ENCODE measurements around the gene SHISAL1. TPM values are rescaled to one million over a fixed set of nuclear protein-coding genes. Genes with fewer than 3 reads are reported as not detected.

SHISAL1 gene
- total RNA-seq, 1 experiment from 2014 or later: not detected

DNA sequence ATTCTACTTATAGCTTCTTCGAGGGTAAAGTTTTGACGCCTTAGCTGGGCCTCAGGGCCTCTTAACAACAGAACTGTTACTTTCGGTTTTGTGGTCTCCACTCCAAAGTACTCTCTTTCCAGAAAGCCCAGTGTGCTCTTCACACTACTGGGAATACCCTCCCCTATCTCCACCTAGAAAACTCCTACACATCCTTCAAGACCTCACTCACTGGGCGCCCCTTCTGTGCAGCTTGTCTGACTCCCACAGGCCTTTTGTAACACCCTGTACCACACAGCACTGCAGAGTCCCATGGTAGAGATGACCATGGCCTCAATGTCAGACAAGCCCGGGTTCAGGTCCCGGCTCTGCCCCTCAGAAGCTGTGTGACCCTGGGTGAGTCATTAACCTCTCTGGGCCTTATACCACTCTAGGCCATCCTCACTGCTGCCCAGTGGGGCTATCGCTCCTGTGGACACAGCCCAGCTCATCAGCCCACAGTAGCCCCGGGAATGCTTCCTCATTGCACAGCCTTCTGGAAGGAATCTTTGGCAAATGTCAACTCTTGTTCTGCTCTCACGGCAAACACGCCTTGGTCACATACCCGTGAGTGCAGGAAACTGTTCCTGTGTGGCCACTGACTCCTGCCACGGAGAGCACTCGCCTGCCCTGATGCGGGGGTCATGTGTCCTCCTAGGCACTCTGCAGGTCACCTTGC is 51.4 kb downstream of the SHISAL1 start:
- intact Hi-C loops (cut with micrococcal nuclease; ENCODE audit: unreplicated experiment): no loop called here
- Mint-ChIP-seq H3K36me3 (ENCODE audit: insufficient read depth, unreplicated experiment) (peaks cover 4% of the 10 kb centered on the region), H3K27me3 (ENCODE audit: unreplicated experiment) (peaks cover 17% of the 10 kb centered on the region), H3K4me1 (ENCODE audit: low read depth, unreplicated experiment) (no peaks in the 10 kb centered on the region), H3K9me3 (ENCODE audit: low read depth, unreplicated experiment) (no peaks in the 10 kb centered on the region), H3K4me3 (ENCODE audit: low read depth, unreplicated experiment) (no peak overlapping the region), H3K27ac (ENCODE audit: unreplicated experiment) (no peak overlapping the region)
- TF ChIP-seq, protein P1, sequence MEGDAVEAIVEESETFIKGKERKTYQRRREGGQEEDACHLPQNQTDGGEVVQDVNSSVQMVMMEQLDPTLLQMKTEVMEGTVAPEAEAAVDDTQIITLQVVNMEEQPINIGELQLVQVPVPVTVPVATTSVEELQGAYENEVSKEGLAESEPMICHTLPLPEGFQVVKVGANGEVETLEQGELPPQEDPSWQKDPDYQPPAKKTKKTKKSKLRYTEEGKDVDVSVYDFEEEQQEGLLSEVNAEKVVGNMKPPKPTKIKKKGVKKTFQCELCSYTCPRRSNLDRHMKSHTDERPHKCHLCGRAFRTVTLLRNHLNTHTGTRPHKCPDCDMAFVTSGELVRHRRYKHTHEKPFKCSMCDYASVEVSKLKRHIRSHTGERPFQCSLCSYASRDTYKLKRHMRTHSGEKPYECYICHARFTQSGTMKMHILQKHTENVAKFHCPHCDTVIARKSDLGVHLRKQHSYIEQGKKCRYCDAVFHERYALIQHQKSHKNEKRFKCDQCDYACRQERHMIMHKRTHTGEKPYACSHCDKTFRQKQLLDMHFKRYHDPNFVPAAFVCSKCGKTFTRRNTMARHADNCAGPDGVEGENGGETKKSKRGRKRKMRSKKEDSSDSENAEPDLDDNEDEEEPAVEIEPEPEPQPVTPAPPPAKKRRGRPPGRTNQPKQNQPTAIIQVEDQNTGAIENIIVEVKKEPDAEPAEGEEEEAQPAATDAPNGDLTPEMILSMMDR (IDR thresholded peaks at IDR 0.05; ENCODE audit: unreplicated experiment): no peak
- BruUV-seq (replicated peaks): no TSS peak
- no peak for DNase-seq
- CTCF ChIA-PET: no interaction called here

DNA sequence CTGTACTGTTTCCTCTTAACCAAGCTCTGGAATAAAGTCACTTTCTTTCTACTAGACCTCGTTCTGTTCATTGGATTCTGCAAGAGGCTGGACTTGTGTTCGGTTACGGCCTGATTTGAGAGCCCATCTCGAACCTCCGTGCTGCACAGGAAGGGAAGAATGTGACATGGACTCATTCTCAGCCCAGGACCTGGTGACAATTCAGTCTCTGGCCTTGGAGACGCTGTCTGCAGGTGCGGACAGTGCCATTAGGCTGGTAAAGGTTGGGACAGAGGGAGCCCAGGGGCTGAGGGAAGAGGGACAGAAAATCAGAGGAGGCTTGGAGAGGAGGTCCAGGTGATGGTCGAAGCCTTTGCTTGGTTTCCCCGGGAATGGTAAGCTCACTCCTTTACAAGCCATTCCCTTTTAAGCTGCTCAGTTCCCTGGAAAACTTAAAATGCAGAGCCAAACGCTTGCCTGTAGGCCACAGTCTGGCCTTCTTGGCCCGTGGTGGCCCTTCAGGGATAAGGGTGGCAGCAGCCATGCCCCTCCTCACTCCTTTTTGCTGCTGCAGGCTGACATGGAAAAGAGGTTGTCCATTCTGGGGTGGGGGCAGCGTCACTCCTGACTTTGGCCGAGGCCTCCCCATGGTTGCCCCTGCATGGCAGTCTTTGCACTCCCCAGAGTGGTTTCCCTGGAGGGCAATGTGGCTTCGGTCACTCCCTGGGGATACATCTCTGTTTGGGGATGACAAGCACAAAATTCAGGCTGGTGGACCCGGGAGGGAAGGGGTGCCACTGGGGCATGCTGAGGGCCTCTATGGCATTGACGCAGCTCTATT is 52.3 kb downstream of the SHISAL1 start:
- Mint-ChIP-seq H3K36me3 (ENCODE audit: insufficient read depth, unreplicated experiment) (peaks cover 4% of the 10 kb centered on the region), H3K4me3 (ENCODE audit: low read depth, unreplicated experiment) (no peak overlapping the region), H3K27me3 (ENCODE audit: unreplicated experiment) (peaks cover 26% of the 10 kb centered on the region), H3K9me3 (ENCODE audit: low read depth, unreplicated experiment) (no peaks in the 10 kb centered on the region), H3K27ac (ENCODE audit: unreplicated experiment) (no peak overlapping the region), H3K4me1 (ENCODE audit: low read depth, unreplicated experiment) (no peaks in the 10 kb centered on the region)
- no TSS peak for BruUV-seq (replicated peaks)
- TF ChIP-seq, protein P1 (IDR thresholded peaks at IDR 0.05; ENCODE audit: unreplicated experiment): no peak
- DNase-seq: no peak
- intact Hi-C loops (cut with micrococcal nuclease; ENCODE audit: unreplicated experiment): no loop called here
- CTCF ChIA-PET: no interaction called here

DNA sequence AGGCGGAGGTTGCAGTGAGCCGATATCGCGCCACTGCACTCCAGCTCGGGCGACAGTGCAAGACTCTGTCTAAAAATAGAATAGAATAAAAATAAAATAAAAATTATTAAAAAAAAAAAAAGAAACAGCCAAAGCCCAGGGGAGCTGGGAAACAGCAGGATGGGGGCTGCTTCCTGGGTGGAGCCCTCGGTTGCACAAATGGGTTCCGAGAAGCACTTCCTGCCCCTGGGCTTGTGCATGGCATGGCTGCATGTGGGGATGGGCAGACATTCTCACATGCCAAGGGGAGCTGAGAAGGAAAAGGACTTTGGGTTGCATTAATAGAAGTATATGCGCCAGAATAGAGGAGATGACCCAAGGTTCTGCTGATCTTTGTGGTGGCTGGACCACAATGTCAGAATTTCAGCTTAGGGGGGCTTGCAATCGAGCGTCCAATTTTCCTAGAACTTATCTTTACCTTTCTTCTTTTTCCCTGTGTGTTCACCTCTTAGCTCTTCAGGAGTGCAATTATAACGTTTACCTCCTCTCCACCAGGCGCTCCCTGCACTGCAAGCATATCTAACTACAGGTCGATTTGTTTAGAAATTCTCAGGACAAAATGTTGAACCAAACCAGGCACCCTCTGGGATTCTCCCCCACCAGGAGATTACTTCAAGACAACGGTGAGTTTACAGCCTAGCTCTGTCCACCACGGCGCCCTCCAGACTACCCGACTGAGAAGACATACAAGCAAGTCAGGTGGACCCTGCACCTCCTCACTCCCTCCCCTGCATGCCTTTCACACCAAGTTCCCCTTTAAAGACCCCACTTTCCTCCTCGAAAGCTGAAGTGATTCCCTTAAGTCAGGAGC is 53.2 kb downstream of the SHISAL1 start:
- Mint-ChIP-seq H3K9me3 (ENCODE audit: low read depth, unreplicated experiment) (no peaks in the 10 kb centered on the region), H3K27ac (ENCODE audit: unreplicated experiment) (no peak overlapping the region), H3K4me1 (ENCODE audit: low read depth, unreplicated experiment) (no peaks in the 10 kb centered on the region), H3K27me3 (ENCODE audit: unreplicated experiment) (peaks cover 34% of the 10 kb centered on the region), H3K36me3 (ENCODE audit: insufficient read depth, unreplicated experiment) (peaks cover 4% of the 10 kb centered on the region), H3K4me3 (ENCODE audit: low read depth, unreplicated experiment) (no peak overlapping the region)
- TF ChIP-seq, protein P1 (IDR thresholded peaks at IDR 0.05; ENCODE audit: unreplicated experiment): no peak
- DNase-seq: no peak
- intact Hi-C loops (cut with micrococcal nuclease; ENCODE audit: unreplicated experiment): no loop called here
- CTCF ChIA-PET: interaction anchor here (0.5 kb wide), 1 partner anchor 28 kb away, joined by 4 read pairs; no protein-coding TSS in a partner anchor
- BruUV-seq (replicated peaks): no TSS peak
